ENCODE measurements around the gene ZBTB39.
"Not testable (repeated sequence)": the region's sequence is repeated elsewhere in the genome, so short reads cannot be mapped to it uniquely, and the experiment has no call there.

ZBTB39 gene, protein sequence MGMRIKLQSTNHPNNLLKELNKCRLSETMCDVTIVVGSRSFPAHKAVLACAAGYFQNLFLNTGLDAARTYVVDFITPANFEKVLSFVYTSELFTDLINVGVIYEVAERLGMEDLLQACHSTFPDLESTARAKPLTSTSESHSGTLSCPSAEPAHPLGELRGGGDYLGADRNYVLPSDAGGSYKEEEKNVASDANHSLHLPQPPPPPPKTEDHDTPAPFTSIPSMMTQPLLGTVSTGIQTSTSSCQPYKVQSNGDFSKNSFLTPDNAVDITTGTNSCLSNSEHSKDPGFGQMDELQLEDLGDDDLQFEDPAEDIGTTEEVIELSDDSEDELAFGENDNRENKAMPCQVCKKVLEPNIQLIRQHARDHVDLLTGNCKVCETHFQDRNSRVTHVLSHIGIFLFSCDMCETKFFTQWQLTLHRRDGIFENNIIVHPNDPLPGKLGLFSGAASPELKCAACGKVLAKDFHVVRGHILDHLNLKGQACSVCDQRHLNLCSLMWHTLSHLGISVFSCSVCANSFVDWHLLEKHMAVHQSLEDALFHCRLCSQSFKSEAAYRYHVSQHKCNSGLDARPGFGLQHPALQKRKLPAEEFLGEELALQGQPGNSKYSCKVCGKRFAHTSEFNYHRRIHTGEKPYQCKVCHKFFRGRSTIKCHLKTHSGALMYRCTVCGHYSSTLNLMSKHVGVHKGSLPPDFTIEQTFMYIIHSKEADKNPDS

DNA sequence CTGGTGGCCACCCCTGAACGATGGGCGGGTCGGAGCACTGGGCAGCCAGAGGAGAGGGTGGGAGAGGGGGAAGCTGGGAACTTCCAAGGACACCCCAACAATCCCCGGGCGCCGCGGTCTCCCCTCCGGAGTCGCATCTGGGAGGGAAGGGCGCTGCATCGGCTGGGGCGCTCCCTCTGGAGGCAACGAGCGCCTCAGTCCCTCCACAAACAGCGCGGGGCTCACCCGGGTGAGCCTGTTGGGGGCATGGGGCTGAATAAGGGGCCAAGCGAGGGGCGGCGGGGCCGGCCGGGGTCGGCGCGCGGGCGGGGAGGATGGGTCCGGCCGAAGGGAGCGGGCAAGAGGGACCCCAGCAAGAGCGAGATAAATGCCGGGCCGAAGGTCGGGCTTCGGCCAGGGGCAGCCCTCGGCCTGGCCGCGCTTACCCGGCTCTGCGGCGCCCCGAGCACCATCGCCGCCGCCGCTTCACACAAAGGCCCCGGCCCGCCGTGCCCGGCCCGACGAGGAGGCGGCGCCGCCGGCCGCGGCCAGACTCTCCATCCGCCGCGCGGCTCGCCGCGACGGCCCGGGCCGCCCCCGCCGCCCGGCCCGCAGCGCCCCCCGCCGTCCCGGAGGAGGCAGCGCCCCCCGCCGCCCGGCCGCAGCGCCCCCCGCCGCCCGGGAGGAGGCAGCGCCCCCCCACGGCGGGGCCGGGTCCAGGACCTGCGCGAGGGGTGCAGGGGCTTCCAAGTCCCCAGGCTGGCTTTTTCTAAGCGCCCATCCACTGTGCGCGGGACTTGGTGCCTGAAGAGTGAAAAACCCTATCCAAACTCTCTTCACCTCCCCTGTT is at the start of gene ZBTB39:
Gene ZBTB39, minus strand, starts transcription at position 567 of the 829 bp plus-strand sequence. CDS start 1,629 bp downstream, outside the sequence.
- peak; percentile 71 to 76 for DNase-seq

DNA sequence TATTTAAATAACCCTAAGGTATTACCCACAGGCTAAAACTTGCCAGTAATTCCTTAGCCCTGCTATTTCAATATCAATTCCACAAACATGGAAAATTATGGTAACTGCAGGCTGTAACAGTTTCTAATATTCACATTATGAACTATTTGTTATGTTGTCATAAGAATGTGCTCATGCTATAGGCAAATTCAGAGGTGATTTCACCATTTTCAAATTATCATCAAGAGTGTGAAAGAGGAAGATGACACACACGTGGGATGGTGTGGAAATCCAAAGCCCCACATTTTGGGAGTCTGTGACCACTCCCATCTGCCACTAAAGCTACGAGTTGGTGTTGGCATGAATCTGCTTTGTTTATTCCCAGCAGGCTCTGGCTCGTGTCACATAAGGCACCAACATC is 49.5 kb upstream of the ZBTB39 start:
- DNase-seq: peak in 1 of 2 donors; percentile 45

GRCh38 chr12:57053901-57054300 is 47.6 kb upstream of the ZBTB39 start:
- not testable (repeated sequence) for DNase-seq

DNA sequence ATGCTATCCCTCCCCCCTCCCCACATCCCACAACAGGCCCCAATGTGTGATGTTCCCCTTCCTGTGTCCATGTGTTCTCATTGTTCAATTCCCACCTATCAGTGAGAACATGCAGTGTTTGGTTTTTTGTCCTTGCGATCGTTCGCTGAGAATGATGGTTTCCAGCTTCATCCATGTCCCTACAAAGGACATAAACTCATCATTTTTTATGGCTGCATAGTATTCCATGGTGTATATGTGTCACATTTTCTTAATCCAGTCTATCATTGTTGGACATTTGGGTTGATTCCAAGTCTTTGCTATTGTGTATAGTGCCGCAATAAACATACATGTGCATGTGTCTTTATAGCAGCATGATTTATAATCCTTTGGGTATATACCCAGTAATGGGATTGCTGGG is 46.8 kb upstream of the ZBTB39 start:
- DNase-seq: not testable (repeated sequence)

DNA sequence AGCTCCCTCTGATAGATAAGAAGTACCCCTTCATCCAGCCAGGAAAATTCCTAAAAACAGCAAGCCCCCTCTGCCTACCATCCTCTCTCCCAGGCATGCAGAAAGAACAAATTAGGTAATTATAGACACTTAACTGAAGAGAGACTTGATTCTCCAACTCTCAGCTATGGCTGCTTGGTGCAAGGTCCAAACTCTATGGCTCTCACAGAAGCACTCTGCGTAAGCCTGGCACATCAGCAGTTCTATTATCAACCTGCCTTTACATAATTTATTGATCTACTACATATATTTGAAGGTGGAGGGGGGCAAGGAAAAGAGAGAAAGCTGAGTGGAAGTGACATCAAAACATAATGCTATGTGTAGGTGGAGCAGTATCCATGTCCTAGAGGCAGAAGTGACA is 44.7 kb upstream of the ZBTB39 start:
- no peak for DNase-seq

DNA sequence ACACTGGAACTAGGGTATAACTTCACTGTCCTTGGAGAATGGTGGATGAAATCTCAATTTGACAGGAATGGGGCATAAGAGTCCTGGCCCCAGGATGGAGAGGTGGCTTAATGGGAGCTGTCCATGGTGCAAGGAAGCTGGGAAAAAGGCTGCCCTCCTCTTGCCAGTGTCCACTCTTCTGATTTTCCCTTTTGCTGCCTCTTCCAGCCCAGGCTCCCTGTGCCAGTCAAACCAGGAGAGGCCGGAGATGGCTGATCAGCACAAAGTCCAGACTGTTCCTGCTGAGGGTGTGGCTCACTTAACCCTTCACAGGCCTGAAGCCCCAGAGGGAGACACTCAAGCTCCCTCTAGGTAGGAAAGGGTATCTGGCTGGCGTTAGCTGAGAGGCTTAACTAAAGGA is 43.5 kb upstream of the ZBTB39 start, which contains the start of gene MYO1A:
Gene MYO1A, minus strand, starts transcription at position 240 of the 400 bp plus-strand sequence. CDS start 1,806 bp downstream, outside the sequence.
- no peak for DNase-seq

GRCh38 chr12:57049119-57049446 is 42.7 kb upstream of the ZBTB39 start:
- no peak for DNase-seq

GRCh38 chr12:57048423-57049118 is 42.2 kb upstream of the ZBTB39 start:
- no peak for DNase-seq

DNA sequence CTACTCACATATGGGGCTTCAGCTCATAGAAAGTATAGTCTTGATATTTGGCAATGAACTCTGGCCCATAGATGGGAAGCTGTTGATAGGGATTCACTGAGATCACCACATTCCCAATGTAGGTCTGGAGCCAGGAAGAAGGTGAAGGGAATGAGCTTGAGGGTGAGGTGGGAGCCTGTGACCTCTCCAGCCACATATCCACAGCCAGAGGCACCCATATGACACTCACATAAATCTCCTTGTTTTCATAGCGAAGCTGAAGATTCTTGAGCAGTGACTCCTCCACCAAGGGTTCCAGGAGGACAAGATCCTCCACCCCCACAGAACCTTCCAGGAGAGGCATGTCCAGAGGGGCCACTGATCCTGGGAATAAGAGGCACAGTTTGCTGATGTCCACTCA is 41.6 kb upstream of the ZBTB39 start:
- DNase-seq: no peak

DNA sequence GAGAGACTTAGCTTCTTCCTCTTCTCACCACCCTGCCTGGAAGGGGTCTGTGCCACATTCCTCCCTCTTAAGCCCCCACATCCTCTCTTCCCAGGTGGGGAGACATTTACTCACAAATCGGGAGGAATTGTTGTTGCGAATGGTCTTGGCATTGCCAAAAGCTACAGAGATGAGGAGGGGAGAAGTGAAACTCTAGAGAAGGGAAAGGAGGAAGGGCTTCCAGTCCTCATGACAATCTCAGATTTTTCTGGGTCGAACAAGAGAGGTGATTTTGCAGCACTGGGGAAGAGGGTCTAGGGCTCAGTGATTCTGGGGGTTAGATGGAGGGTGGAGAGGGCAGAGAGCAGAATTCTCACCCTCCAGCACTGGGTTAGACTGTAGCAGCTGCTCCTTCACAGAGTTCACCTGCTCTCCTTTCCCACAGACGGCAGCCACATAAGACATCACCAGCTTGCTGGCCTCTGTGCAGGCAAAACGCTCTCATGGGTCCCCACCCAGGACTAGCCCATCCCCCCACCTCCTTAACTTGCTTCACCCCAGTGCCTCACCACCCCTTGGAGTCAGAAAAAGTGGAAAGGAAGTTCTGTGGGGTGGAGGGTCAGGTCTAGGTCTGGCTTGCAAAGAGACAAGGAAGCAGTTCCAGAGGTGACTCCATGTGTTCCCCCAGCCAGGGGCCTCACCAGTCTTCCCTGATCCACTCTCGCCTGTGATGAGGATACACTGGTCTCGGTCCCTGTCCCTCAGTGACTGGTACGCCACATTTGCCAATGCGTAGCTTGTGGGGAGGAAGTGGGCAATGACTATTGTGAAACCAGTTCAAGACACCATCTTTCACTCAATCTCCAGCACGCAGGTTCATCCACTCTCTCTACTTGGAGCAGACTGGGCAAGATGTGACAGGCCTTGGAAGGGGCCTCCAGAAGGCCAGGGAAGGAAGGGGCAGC is 40.9 kb upstream of the ZBTB39 start:
- peak; percentile 41 to 46 for DNase-seq

DNA sequence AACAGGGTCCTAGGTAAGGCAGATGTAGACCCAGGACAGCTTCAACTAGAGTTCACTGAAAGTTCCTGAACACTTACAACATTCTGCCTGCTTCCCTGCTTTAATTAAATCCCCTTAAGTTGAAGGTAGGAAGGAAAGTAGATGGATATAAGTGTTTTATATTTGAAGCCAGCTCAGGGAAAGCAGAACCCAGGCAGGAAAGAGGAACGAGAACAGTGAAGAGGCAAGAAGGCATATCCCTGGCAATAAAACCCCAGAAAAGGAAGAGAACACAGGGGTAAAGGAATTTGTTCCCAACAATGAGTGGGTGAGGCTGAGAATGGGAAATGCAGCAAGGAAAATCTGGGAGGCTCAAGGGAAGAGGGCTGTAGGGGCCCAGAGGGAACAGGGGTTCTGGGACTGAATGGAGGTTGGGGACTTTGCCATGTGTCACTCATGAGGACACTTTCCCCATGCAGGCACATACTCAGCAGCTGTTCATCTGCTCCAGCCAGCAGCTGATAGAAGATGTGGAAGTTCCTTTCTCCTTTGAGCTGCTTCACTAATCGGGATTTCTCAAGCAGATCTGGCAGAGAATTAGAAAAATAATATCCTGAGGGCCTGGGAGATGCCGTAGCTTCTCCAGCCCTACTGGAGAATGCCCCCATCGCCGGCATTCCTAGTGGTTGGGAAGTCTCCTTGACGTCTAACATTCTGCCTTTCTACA is 39.9 kb upstream of the ZBTB39 start:
- DNase-seq: no peak

DNA sequence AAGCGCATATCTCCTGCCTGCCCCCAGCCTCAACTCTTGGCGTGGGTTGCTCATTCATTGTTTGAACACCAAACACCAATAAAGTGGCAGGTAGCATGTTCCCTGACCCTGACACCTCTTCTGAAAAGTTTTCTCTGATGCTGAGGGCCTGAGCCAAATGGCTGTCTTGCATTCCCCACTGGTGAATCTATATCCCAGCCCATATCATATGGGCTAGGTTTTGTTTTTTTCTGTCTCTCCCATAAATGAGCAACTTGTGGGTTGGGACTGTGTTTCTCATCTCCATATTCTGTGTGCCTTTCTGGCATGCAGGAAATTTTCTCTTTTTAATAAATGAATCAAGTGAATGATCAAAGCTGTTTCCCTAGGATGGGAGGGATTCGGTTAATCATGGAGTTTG is 38.5 kb upstream of the ZBTB39 start:
- DNase-seq: no peak

DNA sequence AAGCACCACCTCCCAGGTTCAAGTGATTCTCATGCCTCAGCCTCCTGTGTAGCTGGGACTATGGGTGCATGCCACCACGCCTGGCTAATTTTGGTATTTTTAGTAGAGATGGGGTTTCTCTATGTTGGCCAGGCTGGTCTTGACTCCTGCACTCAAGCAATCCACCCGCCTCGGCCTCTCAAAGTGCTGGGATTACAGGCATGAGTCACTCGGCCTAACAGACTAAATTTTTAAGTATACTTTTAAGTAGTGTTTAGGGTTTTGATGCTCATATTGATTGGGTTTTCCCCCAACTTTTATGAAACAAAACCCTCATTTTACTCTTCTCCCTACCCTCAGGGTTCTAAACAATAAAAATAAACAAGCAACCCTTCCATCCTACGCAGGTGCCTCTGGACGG is 38.1 kb upstream of the ZBTB39 start:
- no peak for DNase-seq

GRCh38 chr12:57042695-57043094 is 36.3 kb upstream of the ZBTB39 start:
- DNase-seq: no peak

DNA sequence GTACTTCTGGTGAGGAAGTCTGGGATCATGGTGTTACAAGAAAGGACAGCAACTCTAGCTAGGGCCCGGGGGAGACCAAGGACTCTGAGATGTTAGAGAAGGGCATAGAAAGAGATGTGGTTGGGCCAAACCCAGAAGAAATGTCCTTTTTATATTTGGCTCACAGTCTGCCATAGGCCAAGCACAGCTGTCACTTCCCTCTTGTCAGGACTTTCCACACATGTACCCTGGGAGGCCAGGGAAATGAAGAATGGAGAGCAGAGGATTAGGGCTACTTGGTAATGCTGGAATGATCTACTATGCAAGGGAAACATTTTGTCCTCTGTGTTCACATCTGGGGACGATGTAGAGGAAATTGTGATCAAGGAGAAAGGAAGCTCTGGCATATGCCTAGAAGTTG is 34.4 kb upstream of the ZBTB39 start:
- no peak for DNase-seq

- DNase-seq: no peak
These were observed 33.9 kb upstream of the ZBTB39 start for GRCh38 chr12:57040211-57040610.

GRCh38 chr12:57039016-57039798 is 32.9 kb upstream of the ZBTB39 start:
- no peak for DNase-seq

- no peak for DNase-seq
These were observed 30.9 kb upstream of the ZBTB39 start for GRCh38 chr12:57037264-57037663.

DNA sequence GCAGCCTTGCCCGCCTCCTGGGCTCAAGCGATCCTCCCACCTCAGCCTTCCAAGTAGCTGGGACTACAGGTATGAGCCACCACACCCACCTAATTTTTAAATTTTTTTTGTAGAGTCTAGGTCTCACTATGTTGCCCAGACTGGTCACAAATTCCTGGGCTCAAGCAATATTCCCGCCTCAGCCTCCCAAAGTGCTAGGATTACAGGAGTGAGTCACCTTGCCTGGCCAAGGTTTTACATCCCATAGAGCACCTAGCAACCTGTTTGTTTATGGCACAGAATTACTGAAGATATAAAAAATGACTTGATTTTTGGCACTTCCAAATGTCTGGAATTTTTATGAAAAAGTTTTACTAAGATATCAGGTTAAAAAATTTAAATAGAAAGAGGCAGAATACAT is 27.1 kb upstream of the ZBTB39 start:
- no peak for DNase-seq

GRCh38 chr12:57031789-57032188 is 25.4 kb upstream of the ZBTB39 start:
- no peak for DNase-seq

Measured in CD4-positive, alpha-beta T cell treated with Interleukin-1 beta for 1 hour (primary cell).